NCI-H345 treated with DMSO at 0.1 percent for 48 hours (cell line): Measurements from ENCODE around the gene THEMIS2.

ENCODE experiments used
- DNase-seq: peaks from one replicate; lab custom pipeline; 2025; ENCODE audit not compliant: unreplicated experiment; lab: John Stamatoyannopoulos, UW

Gene THEMIS2

DNA sequence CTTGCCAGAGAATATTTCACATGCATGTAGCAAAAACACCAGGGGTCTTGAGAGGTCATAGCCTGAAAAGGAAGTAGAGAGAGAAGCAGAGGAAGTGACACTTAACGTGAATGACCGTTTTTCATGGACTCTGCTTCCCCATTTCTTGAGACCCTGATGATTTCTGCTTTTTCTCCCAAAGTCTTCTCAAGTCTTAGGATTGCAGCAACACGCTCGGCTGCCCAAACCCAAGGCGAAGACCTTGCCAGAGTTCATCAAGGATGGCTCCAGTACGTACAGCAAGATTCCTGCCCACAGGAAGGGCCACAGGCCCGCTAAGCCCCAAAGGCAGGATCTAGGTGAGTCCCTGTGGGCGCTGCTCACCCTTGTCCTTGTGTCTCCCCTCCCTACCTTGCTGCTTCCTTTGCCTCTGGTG is 12.8 kb downstream of the THEMIS2 start:
- no peak for DNase-seq

- DNase-seq: no peak
Observed at GRCh38 chr1:27885621-27886352, 13.4 kb downstream of the THEMIS2 start.

DNA sequence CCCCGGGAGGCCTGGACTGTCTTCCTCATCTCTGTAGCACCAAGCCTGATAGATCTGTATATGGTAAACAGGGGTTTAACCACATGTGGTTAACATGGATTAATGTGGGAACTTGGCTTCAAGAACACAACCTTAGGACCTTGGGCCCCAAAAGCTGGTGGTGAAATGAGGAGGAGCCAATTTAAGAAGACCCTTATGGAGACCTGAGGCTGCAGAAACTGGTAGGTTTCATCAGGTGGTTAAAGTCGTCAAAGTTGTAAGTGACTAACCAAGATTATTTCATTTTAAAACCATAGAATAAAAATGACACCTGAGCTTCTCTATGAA is 14.0 kb downstream of the THEMIS2 start:
- DNase-seq: no peak

- no peak for DNase-seq
Observed at GRCh38 chr1:27886744-27887143, 14.4 kb downstream of the THEMIS2 start.

GRCh38 chr1:27887215-27888021 is 15.1 kb downstream of the THEMIS2 start:
- DNase-seq: no peak

GRCh38 chr1:27889506-27889905 is 17.2 kb downstream of the THEMIS2 start:
- DNase-seq: no peak

DNA sequence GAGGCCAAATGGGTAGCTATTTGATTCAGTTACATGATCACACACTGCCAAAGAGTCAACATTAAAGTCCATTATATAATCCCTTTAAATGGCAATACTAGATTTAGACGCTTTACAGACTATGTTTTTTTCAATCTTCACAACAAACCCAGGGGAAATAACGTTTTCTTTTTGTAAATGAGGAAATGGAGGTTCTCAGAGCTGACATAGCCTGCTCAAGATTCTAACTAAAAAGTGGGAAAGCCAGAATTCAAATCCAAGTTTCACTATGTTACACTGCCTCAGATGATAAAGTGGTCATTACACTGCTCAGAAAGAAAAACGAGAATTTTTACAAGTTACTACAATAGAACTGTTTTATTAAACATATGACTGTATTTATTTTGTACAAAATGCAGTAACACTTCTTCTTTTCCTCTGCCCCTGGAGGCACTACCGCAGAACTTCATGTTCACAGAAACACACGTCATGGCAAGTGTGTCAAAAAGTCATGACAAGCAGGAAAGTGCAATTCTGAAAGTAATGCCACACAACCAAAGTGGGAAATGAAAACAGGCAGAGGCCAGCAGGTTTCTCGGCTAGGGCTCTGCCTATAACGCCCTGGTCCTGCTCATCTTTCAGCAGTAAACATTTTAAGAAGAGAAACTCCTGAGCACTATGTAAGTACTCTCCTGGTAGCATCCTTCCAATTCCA is 19.0 kb downstream of the THEMIS2 start:
- DNase-seq: no peak

DNA sequence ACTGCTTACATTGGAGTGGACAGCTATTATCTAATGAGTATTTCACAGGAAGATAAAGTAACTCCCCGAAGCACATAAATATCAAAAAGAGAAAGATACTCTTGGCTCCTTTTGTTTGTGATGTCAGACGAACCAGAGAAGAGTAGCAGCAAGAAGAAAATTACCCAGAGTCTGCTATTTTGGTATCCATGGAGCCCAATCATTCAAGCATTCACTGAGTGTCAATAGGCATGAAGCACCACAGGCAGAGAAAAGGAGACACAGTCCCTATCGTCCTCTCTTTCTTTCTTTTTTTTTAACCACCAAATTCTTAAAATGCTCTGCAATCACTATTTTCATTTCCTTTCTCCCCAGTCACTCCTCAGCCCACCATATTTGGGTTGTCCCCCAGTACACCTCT is 22.2 kb downstream of the THEMIS2 start:
- DNase-seq: no peak

DNA sequence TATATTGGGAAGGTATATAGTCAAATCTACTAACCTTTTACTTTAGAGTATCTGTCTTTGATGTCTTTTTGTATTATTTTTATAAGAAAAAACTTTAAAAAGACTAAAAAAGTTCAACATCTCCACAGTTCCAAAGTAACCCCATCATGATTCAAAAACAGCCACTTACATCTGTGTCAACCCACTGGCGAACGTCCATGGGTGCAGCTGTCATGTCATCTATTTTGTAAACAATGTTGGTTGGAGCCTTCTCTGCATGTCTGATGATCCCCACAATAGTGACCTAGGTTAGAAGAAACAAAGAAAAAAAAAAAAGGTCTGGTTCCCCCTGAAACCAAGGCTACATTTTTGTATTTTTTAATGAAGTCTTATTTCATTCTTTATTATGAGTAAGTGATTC is 34.4 kb downstream of the THEMIS2 start:
- no peak for DNase-seq

GRCh38 chr1:27912429-27912828 is 40.1 kb downstream of the THEMIS2 start:
- DNase-seq: no peak

DNA sequence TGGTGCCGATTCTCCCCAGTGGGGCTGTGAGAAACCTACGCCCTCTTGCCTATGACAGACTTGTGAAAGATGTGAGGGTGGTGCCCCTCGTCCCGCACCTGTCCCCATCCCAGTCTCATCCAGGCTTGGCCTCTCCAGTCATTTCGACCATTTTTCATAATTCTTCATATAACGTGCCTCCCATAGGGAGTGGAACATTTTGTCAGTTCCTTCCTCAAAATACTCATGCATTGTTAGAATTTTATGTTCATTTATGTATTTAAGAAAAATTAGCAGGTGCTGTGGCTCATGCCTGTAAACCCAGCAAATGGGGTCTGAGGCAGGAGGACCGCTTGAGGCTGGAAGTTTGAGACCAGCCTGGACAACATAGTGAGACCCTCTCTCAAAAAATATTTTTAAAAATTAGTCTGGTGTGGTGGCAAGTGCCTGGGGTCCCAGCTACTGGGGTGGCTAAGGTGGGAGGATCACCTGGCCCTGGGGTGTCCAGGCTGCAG is 42.8 kb downstream of the THEMIS2 start:
- DNase-seq: no peak

- DNase-seq: no peak
Observed at GRCh38 chr1:27922272-27922671, 49.9 kb downstream of the THEMIS2 start.

GRCh38 chr1:27928216-27928954 is 56.0 kb downstream of the THEMIS2 start:
- no peak for DNase-seq

GRCh38 chr1:27931184-27931583 is 58.8 kb downstream of the THEMIS2 start:
- no peak for DNase-seq

- DNase-seq: no peak
Observed at GRCh38 chr1:27931759-27932158, 59.4 kb downstream of the THEMIS2 start.

GRCh38 chr1:27934818-27935549 is 62.6 kb downstream of the THEMIS2 start, which contains the start of gene SMPDL3B:
TSS of gene SMPDL3B (plus strand) at chr1:27935000. CDS start at chr1:27935184, 184 bp downstream.
- peak; percentile 32 for DNase-seq

- no peak for DNase-seq
Observed at GRCh38 chr1:27935721-27936120, 63.4 kb downstream of the THEMIS2 start.
